Right lobe of liver (tissue), 4 donors: ENCODE results near the gene LOXL4.

Source experiments
- CTCF ChIP-seq, 4 donors: fragments of 200-600 bp in 3 of 4; fragments of 450-650 bp in 1 of 4; IDR thresholded peaks; one replicate each; pipeline versions ENCODE4 v1.5.1 to v1.8.0; 2016 to 2022; ENCODE audit warnings: antibody characterized with exemption in 4 of 4, mild to moderate bottlenecking in 2 of 4
- POLR2A ChIP-seq: fragments of 450-650 bp; IDR thresholded peaks from one replicate; pipeline ENCODE4 v1.6.1; 2017; ENCODE audit warnings: antibody characterized with exemption, mild to moderate bottlenecking
- donor health status: DM: no; HTN: no; CAD: no.
- donor health status: DM: no; HTN: no; CAD: no.
- donor health status: DM: no; HTN: yes; CAD: no.

GRCh38 chr10:98274562-98274961 lies 6.6 kb upstream of the LOXL4 start:
- TF ChIP-seq CTCF (IDR thresholded peaks at IDR 0.05) (no peak), POLR2A (no peak)
